GM12878 (cell line): ENCODE data around the gene FSTL4. TPM values are rescaled to one million over a fixed set of nuclear protein-coding genes. Genes with fewer than 3 reads are reported as not detected.
A peak's percentile ranks its signal among the peaks of the same experiment; 100 is the strongest.

Source experiments
- ATAC-seq: fragments of 200-7000 bp; cut with Tn5 transposase; 3 replicates; pipeline ENCODE4 v1.9.1; 2020; ENCODE audit warnings: mild to moderate bottlenecking, moderate library complexity
- BruUV-seq: library from RNA; stranded (reverse); fragments of 400-500 nt; replicated peaks from 2 replicates; lab custom pipeline; 2021; lab: Mats Ljungman, UMichigan
- CTCF ChIA-PET: fragments of 300-600 bp; sonication (Branson Sonifier 250); formaldehyde crosslinking; extraction: SDS; loops from one replicate; lab custom pipeline; 2021; ENCODE audit warnings: inconsistent platforms; lab: Yijun Ruan, JAX
- POLR2A ChIA-PET: fragments of 350-600 bp; formaldehyde crosslinking; extraction: SDS; loops from one replicate; lab custom pipeline; 2021; ENCODE audit warnings: inconsistent platforms; lab: Charles Lee
- RAD21 ChIA-PET: fragments of 300-600 bp; sonication (Branson Sonifier 250); formaldehyde crosslinking; loops from one replicate; lab custom pipeline; 2023; ENCODE audit warnings: antibody characterized with exemption; ENCODE audit not compliant: unreplicated experiment; lab: Charles Lee
- SMC1A ChIA-PET: fragments of 300-600 bp; sonication (Branson Sonifier 250); formaldehyde crosslinking; loops from one replicate; lab custom pipeline; 2023; ENCODE audit not compliant: unreplicated experiment, uncharacterized antibody; lab: Charles Lee
- DNase-seq: peaks from one replicate; pipeline ENCODE4 v3.0.0-alpha.2; 2011; ENCODE audit warnings: low read depth, low spot score
- FAIRE-seq: peaks from 3 replicates; lab custom pipeline; 2011; peaks lifted over from hg19 to GRCh38; lab: Jason Lieb, UNC
- H2AFZ ChIP-seq: 2 replicates; pipeline ENCODE4 v1.6.0; 2011; ENCODE audit warnings: low read depth, low read length, control low read depth; ENCODE audit not compliant: control insufficient read depth
- H3K27ac ChIP-seq: 2 replicates; pipeline ENCODE4 v1.5.1; 2011; ENCODE audit warnings: control low read depth; ENCODE audit not compliant: control insufficient read depth, insufficient read depth
- H3K27me3 ChIP-seq, 2 experiments: replicated peaks in 1 of 2; 2 replicates each; pipeline versions ENCODE4 v1.6.0 to v1.6.1; 2011; ENCODE audit warnings: low read length in 1 of 2; ENCODE audit not compliant: control insufficient read depth in 2 of 2, insufficient read depth in 2 of 2
- H3K36me3 ChIP-seq, 2 experiments: 2 replicates each; pipeline ENCODE4 v1.5.1; 2011; ENCODE audit warnings: low read length in 1 of 2; ENCODE audit not compliant: control insufficient read depth in 2 of 2, insufficient read depth in 2 of 2
- H3K4me1 ChIP-seq: 2 replicates; pipeline ENCODE4 v1.6.1; 2011; ENCODE audit warnings: mild to moderate bottlenecking, low read length, moderate library complexity, mixed read lengths; ENCODE audit not compliant: control insufficient read depth, insufficient read depth
- H3K4me2 ChIP-seq: 2 replicates; pipeline ENCODE4 v1.6.0; 2011; ENCODE audit warnings: control low read depth; ENCODE audit not compliant: control insufficient read depth, insufficient read depth
- H3K4me3 ChIP-seq: fragments of 200-600 bp; sonication (generic); 2 replicates; pipeline ENCODE4 v1.5.1; 2016
- H3K79me2 ChIP-seq: 2 replicates; pipeline ENCODE4 v1.6.0; 2011; ENCODE audit warnings: low read length; ENCODE audit not compliant: control insufficient read depth, insufficient read depth
- H3K9ac ChIP-seq: 2 replicates; pipeline ENCODE4 v1.8.0; 2011; ENCODE audit warnings: low read length, control low read depth, mixed read lengths; ENCODE audit not compliant: control insufficient read depth, insufficient read depth
- H3K9me3 ChIP-seq: replicated peaks from 3 replicates; pipeline ENCODE4 v1.5.1; 2011; ENCODE audit warnings: mild to moderate bottlenecking, low read length; ENCODE audit not compliant: control insufficient read depth, insufficient read depth
- H4K20me1 ChIP-seq: 2 replicates; pipeline ENCODE4 v1.6.0; 2011; ENCODE audit not compliant: control insufficient read depth, insufficient read depth
- BMI1 ChIP-seq: fragments of 450-650 bp; IDR thresholded peaks from 2 replicates; pipeline ENCODE4 v1.6.1; 2016; ENCODE audit warnings: mild to moderate bottlenecking, moderate library complexity, borderline replicate concordance
- CEBPB ChIP-seq, 2 experiments: fragments of 150-350 bp in 1 of 2; IDR thresholded peaks; 2 replicates each; pipeline ENCODE4 v1.6.1; 2012 to 2014; ENCODE audit warnings: low read depth in 2 of 2, low read length in 2 of 2, borderline replicate concordance in 1 of 2, inconsistent platforms in 1 of 2
- MYB ChIP-seq: fragments of 150-350 bp; IDR thresholded peaks from 2 replicates; pipeline ENCODE4 v1.6.1; 2014; ENCODE audit warnings: mild to moderate bottlenecking, low read depth, low read length, borderline replicate concordance
- SIN3A ChIP-seq: IDR thresholded peaks from 2 replicates; pipeline ENCODE4 v1.6.1; 2012; ENCODE audit warnings: low read depth, low read length, improper control_type of control experiment
- ZSCAN29 ChIP-seq: fragments of 450-650 bp; IDR thresholded peaks from 2 replicates; pipeline ENCODE4 v1.6.1; 2017; ENCODE audit warnings: mild to moderate bottlenecking, moderate library complexity
- WGBS: methylation state at CpG from one replicate; pipeline ENCODE4 v1.1.6; 2016; ENCODE audit warnings: low lambda C conversion rate; ENCODE audit not compliant: insufficient replicate concordance, insufficient coverage; ENCODE audit errors: missing lambda C conversion rate; 5-methylcytosine and 5-hydroxymethylcytosine counted together
- in situ Hi-C: fragments of 300-500 bp; cut with MboI; formaldehyde crosslinking; loops from 9 replicates; pipeline ENCODE4 v1.14.3; 2018; ENCODE audit warnings: mixed read lengths
- intact Hi-C: fragments of 100-400 bp; cut with micrococcal nuclease; formaldehyde crosslinking; loops from one replicate; pipeline ENCODE4 v1.14.2; 2022; ENCODE audit not compliant: unreplicated experiment
- polyA plus RNA-seq, 11 experiments: library from polyadenylated mRNA; depleted of rRNA in 4 of 11; unstranded in 6 of 11; stranded (reverse) in 5 of 11; fragments of >200 nt; fragmentation: Nextera tagmentation in 4 of 11; fragmentation: Illumina TruSeq in 1 of 11; extraction: Ambion mirVana in 4 of 11; extraction: Trizol in 1 of 11; gene quantifications; 1 replicate in 1 of 11; 2 replicates in 10 of 11; pipeline versions ENCODE4 v1.2.1 to v1.2.3, GENCODE V29; 2011 to 2016; ENCODE audit warnings: inconsistent platforms in 2 of 11, missing spikeins in 2 of 11, low read depth in 1 of 11
- total RNA-seq, 4 experiments: library from RNA; depleted of rRNA in 3 of 4; stranded (reverse); fragments of >200 nt in 3 of 4; fragmentation: Illumina TruSeq in 1 of 4; extraction: Trizol in 1 of 4; gene quantifications; 2 replicates each; pipeline versions ENCODE4 v1.2.1 to v1.2.3, GENCODE V29; 2013 to 2021
- TF ChIP-seq, protein P1 (sequence below): IDR thresholded peaks from 2 replicates; pipeline ENCODE4 v1.6.1; 2012; ENCODE audit warnings: mild to moderate bottlenecking, low read depth, low read length

Gene FSTL4
- total and polyA plus RNA-seq, 10 of the 15 experiments (the other 5 are each of a cell fraction or from before 2014, with no cell fraction given), result 0.01 to 0.79 (median 0.21) TPM; not detected in 6

DNA sequence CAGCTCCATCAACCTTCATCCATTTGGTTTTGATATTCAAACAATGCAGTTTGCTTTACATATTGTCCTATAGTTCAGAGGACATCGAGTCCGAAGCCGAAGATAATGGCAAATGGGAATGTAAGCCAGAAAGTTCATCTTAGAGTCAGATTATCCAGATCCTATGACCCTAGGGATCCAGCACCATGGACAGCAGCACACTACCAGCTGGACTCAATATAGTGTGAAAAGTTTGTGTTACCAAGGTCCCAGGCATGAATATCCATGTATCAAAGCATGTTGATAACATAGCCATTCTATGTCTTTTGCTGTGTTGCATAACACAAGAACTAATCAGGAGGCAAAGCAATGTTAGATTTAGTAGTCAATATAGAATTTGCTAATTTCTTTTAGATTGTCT lies 46.3 kb downstream of the FSTL4 start:
- ChIA-PET SMC1A (interaction anchor here (1.2 kb wide), 1 partner anchor 41 kb away, joined by 3 read pairs; no protein-coding TSS in a partner anchor), POLR2A (no interaction called here), RAD21 (no interaction called here), CTCF (interaction anchor here (1.4 kb wide), 1 partner anchor 304 kb away, joined by 5 read pairs; no protein-coding TSS in a partner anchor)
- no peaks in the 10 kb centered on the region for H4K20me1 ChIP-seq
- intact Hi-C loops, result no loop called here
- no peak overlapping the region for H3K9ac ChIP-seq
- no peaks in the 10 kb centered on the region for H3K4me1 ChIP-seq
- in situ Hi-C loops, result no loop called here
- H3K9me3 ChIP-seq, result no peaks in the 10 kb centered on the region
- TF ChIP-seq CEBPB (IDR thresholded peaks at IDR 0.05; ENCODE audit: borderline replicate concordance in 1 of 2, low read depth in 2 of 2, low read length in 2 of 2) (no peak), BMI1 (no peak), ZSCAN29 (no peak), SIN3A (0 out of 2 replicates have a peak, but pooled peaks have one; percentile 55), MYB (no peak)
- TF ChIP-seq, protein P1, sequence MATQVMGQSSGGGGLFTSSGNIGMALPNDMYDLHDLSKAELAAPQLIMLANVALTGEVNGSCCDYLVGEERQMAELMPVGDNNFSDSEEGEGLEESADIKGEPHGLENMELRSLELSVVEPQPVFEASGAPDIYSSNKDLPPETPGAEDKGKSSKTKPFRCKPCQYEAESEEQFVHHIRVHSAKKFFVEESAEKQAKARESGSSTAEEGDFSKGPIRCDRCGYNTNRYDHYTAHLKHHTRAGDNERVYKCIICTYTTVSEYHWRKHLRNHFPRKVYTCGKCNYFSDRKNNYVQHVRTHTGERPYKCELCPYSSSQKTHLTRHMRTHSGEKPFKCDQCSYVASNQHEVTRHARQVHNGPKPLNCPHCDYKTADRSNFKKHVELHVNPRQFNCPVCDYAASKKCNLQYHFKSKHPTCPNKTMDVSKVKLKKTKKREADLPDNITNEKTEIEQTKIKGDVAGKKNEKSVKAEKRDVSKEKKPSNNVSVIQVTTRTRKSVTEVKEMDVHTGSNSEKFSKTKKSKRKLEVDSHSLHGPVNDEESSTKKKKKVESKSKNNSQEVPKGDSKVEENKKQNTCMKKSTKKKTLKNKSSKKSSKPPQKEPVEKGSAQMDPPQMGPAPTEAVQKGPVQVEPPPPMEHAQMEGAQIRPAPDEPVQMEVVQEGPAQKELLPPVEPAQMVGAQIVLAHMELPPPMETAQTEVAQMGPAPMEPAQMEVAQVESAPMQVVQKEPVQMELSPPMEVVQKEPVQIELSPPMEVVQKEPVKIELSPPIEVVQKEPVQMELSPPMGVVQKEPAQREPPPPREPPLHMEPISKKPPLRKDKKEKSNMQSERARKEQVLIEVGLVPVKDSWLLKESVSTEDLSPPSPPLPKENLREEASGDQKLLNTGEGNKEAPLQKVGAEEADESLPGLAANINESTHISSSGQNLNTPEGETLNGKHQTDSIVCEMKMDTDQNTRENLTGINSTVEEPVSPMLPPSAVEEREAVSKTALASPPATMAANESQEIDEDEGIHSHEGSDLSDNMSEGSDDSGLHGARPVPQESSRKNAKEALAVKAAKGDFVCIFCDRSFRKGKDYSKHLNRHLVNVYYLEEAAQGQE, result peak; percentile 96
- no peak for ATAC-seq
- WGBS, result 0% methylated on average over 3 of the region's 3 CpGs
- H3K27me3 ChIP-seq, result no peaks in the 10 kb centered on the region; a peak in 3 of 4 replicates
- DNase-seq, result no peak
- no peak overlapping the region for H3K4me3 ChIP-seq
- H2AFZ ChIP-seq, result no peak overlapping the region
- H3K4me2 ChIP-seq, result no peak overlapping the region
- BruUV-seq, result no TSS peak
- no peak overlapping the region for H3K27ac ChIP-seq
- no peaks in the 10 kb centered on the region for H3K36me3 ChIP-seq
- FAIRE-seq, result no peak
- no peaks in the 10 kb centered on the region for H3K79me2 ChIP-seq
